AG10803 (cell line): ENCODE measurements around the gene CWC27.

Source experiments
- DNase-seq: peaks from one replicate; pipeline ENCODE4 v3.0.0; 2010; ENCODE audit warnings: low read depth
- H3K4me3 ChIP-seq: 2 replicates; pipeline ENCODE4 v1.5.1; 2011; ENCODE audit warnings: mild to moderate bottlenecking, low read length, control low read depth
- CTCF ChIP-seq: conservative IDR thresholded peaks from 2 replicates; pipeline ENCODE4 v1.5.1; 2011; ENCODE audit warnings: mild to moderate bottlenecking, low read length, control low read depth, inconsistent platforms

CWC27 gene

GRCh38 chr5:65043843-65044359, 275.2 kb downstream of the CWC27 start:
- DNase-seq = no peak
- H3K4me3 ChIP-seq = no peak overlapping the region
- no peak for TF ChIP-seq CTCF

- DNase-seq = no peak
- TF ChIP-seq CTCF = no peak
- no peak overlapping the region for H3K4me3 ChIP-seq
These were observed 278.5 kb downstream of the CWC27 start for GRCh38 chr5:65047225-65047624.

GRCh38 chr5:65047948-65048690, 279.4 kb downstream of the CWC27 start:
- no peak overlapping the region for H3K4me3 ChIP-seq
- no peak for DNase-seq
- no peak for TF ChIP-seq CTCF

- DNase-seq = no peak
- no peak for TF ChIP-seq CTCF
- H3K4me3 ChIP-seq = no peak overlapping the region
These were observed 281.4 kb downstream of the CWC27 start for GRCh38 chr5:65050140-65050539.

- TF ChIP-seq CTCF = no peak
- H3K4me3 ChIP-seq = no peak overlapping the region
- peak; percentile 83 for DNase-seq
These were observed 282.2 kb downstream of the CWC27 start for GRCh38 chr5:65050826-65051498.

- no peak overlapping the region for H3K4me3 ChIP-seq
- peak; percentile 35 for DNase-seq
- TF ChIP-seq CTCF = no peak
These were observed 287.2 kb downstream of the CWC27 start for GRCh38 chr5:65055938-65056337.
